Hepatocyte (in vitro differentiated cells): ENCODE measurements around the gene CTSW.

Experiments
- CTCF ChIP-seq: fragments of 200-600 bp; sonication (generic); IDR thresholded peaks from 2 replicates; pipeline ENCODE4 v1.5.1; 2016; ENCODE audit warnings: antibody characterized with exemption, mild to moderate bottlenecking; ENCODE audit not compliant: poor library complexity
- EZH2phosphoT487 ChIP-seq: fragments of 200-600 bp; sonication (generic); IDR thresholded peaks from one replicate; pipeline ENCODE4 v1.6.1; 2018; ENCODE audit warnings: antibody characterized with exemption, mild to moderate bottlenecking, low read depth, moderate library complexity; ENCODE audit not compliant: unreplicated experiment, severe bottlenecking

- TF ChIP-seq CTCF (no peak), EZH2phosphoT487 (no peak)
These were observed 13.2 kb downstream of the CTSW start for GRCh38 chr11:65892661-65893317.
